Measurements from ENCODE around the gene ZNF213.
"Not testable (repeated sequence)": the region's sequence is repeated elsewhere in the genome, so short reads cannot be mapped to it uniquely, and the experiment has no call there.

The ZNF213 gene

DNA sequence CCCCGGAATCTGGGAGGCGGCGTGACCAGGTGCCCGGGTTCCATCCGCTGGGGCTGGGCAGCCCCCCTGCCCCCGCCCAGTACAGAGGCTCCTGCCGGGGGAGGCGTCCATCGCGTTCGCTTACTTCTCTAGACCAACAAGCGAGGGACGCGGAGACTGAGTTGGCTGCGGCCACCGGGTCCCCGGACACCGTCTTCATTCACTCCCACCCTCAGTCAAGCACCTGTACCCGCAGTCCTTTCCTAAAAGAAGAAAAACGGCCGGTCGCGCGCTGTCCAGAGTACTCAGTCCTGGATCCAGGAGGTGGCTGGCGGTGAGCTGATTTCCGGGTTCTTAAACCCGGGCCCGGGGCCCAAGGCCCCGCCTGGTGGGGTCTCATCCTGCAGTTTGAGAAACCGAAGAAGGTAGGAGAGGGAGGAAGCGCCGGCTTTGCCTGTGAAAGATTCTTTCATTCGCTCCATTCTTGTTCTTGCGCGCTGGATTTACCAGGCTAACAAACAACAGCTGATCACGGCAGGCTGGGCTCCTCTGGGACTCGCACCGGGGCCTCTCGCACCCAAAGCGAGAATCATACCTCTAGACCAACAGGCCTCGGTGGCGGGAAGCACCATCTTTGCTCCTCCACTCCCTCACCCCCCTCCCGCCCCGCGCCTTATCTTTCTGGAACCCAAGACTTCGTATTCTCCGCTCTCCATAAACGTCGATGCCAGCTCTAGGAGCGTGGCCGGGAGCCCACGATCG lies 35.8 kb downstream of the ZNF213 start:
- no peak for DNase-seq (ENCODE audit: low read depth in 2 of 2)

DNA sequence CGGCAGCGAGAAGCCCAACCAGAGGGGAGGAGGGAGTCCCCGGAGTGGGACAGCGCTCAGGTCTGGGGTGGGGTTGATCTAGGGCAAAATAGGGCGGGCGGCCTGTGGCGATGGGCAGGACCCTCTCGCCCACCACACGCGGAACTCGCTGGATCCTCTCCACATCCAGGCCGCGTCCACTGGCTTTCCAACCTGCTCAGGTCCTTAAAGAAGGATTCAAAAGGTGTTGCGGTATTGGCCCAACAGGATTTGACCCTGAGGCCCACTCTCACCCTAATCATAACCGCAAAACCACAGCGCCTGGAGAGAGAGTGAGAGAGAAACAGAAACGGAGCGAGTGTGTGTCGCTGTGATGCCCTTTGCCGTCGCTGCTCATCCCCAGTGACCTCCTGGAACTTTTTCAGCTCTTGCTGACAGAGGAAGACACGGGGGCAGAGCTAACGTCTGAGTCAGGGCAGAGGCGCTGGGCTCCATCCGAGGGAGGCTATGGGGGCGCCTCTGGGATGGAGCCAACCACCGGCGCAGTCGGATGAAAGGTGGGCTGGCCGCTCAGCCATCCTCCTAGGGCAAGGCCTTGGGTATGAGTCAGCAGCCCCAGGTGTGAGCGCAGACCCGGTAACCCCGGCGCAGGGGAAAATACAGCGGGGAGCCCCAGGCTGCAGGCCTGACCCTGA lies 36.5 kb downstream of the ZNF213 start:
- peak in 1 of 2 donors; percentile 46 for DNase-seq (ENCODE audit: low read depth in 2 of 2)

GRCh38 chr16:3171855-3172593 lies 37.2 kb downstream of the ZNF213 start:
- peak in 1 of 2 donors; percentile 45 for DNase-seq (ENCODE audit: low read depth in 2 of 2)

DNA sequence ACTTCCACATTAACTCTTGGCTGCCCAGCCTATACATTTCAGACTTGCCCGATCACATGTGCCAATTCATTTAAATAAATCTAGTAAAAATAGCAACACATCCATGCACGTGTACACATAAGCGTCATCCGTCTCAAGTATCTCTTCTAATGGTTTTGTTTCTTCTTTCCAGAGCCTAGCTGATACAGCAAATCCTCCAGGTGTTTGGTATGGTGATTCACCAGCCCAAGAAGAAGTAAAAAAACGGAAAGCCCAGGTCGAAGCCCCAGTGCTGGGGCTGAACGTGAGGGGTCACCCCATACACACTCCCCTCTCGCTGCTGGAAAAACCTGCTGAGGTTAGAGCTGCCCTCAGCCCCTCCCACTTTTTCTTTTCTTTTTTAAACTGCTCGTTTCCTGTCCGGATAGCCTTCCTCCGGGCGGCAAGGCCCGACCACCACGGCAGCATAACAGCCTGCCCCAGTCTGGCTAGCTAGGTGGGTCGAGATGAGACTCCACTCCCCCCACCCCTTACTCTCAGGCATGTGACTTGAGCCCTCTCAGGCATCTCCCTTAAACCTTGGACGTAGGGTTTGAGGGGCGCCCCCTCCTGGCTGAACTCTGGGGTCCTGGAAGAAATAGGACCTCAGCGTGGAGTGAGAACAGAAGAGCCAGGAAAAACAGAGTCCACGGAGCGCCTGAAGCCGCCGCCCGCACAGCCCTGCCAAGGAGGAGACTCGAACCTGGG lies 39.2 kb downstream of the ZNF213 start:
- DNase-seq (ENCODE audit: low read depth in 2 of 2) = no peak

DNA sequence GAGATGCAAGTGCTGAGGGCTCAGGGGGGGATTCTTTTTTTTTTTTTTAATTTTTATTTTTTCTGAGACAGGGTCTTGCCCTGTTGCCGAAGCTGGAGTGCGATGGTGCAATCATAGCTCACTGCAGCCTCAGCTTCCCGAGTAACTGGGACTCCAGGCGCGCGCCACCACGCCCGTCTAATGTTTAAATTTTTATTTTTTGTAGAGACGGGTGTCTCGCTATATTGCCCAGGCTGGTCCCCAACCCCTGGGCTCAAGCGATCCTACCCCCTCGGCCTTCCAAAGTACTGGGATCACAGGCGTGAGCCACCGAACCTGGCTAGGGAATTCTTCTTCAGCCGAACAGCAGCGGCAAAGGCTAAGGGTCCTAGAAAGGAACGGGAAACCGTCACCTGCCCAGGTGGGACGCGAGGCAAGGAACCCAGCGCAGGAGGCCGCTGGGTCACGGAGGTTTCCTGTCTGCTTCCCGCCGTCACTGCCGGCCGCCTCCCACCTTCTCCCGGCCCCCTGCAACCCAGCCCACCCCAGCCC lies 39.9 kb downstream of the ZNF213 start:
- no peak for DNase-seq (ENCODE audit: low read depth in 2 of 2)

DNA sequence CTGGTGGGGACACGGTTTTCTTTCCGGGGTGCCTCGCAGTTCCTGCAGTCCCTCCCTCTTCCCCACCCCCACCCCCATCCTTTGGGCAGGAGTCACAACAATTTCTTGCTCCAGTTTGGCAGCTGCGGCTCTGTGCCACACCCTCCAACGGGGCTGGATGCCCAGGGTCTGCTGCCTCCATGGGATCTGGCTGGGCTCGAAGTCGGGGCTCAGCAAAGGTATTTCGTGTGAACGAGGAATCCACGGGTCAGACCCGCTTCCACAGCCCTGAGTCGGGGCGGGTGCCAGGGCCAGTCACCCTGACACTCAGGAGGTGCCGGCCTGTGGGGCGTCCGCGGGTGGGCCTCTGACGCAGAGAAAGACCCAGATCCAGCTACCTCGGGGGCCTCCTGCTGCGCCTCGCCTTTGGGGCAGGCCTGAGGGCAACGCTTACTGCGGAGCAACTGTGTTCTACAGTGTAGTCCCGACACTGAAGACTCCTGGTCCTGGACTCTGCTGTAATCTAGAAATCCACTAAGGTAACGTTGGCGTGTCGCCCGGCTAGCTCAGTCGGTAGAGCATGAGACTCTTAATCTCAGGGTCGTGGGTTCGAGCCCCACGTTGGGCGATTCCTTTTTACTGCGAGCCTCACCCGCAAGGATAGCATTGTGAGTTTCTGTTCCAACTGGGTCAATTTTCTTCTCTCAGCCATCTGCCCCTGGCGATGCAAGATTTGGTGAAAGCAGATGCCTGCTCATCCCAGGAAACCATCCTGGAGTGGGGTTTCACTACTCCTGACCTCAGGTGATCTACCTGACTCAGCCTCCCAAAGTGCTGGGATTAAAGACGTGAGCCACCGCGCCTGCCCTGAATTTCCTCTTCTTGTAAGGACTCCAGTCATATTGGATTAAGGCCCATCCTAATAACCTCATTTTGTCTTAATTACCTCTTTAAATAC lies 40.6 kb downstream of the ZNF213 start:
- DNase-seq (ENCODE audit: low read depth in 2 of 2) = peak in 1 of 2 donors; percentile 47

DNA sequence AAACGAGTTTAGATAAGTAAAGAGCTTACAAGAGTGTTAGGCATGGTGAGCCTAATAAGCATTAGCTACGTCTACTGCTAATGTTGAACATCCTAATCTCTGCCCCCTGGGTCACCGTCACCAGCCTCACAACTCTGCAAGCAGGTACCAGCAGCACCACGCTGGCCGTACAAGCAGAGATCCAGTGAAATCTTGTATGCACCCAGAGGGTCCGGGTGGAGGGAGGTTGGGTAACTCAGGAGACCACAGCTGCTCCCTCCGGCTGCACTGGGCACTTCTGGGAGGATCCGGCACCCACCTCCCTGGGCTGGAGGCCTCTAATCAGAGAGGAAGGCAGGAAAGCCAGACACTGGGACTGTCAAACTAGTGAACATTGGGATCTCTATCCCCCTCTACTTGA lies 44.8 kb downstream of the ZNF213 start:
- DNase-seq (ENCODE audit: low read depth in 2 of 2) = no peak

DNA sequence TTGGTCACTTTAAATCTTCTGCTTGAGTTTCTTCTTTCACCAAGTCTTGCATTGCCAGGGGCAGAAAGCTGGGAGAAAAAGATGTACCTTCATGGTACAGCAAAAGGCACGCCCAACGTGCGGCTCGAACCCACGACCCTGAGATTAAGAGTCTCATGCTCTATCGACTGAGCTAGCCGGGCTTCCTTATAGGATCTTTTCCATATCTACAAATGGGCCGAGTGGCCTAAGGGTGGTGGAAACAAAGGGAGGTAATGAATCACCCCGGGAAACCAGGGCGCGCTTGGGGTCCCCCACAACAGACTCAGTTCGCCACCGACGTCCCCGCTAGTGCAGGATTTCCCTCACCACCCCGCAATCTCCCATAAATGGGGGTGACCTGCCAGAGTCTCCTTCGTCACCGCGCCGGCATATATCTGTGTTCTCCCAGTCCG lies 45.6 kb downstream of the ZNF213 start:
- DNase-seq (ENCODE audit: low read depth in 2 of 2) = no peak

DNA sequence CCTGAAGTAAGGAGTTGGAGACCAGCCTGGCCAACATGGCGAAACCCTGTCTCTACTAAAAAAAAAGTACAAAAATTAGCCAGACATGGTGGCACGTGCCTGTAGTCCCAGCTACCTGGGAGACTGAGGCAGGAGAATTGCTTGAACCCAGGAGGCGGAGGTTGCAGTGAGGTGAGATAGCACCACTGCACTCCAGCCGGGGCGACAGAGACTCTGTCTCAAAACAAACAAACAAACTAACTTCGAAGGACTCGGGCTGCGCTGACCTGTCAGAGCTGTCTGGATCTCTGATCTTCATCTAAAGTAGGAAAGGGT lies 47.4 kb downstream of the ZNF213 start:
- DNase-seq (ENCODE audit: low read depth in 2 of 2) = not testable (repeated sequence)

DNA sequence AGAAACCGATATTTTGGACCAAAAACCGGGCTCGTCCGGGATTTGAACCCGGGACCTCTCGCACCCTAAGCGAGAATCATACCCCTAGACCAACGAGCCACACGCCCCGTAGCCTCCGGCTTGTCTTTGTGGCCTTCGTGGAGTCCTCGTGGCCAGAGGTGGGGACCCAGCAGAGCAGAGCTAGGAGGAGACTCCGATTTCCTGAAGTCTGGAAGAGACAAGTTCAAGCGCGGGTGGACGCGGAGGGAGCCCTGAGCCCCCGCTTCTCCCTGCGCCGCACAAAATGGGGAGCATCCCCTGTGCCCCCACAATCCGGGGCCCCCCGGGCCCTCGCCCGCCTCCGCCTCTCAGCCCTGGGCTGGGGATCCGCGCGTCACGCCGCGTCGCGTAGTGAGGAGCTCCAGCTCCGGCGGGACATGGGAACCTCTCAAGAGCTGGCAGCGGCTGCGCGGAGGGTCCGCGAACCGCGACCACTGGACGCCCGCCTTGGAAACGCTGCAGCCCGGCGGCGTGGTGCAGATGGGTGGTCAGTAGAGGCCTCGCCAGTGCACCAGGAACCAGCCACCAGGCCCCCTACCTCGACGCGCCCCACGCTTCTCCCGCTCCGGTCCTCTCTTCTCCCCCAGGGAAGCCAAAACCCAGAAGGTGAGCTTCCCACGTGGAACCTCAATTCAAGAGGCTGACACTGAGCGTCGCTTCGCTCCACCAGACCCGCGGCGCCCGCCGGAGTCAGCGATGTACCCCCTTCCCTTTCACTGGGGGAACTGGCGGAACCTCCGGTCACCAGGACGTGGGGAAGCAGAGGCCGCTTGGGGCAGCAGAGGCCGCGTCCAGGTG lies 48.0 kb downstream of the ZNF213 start:
- DNase-seq (ENCODE audit: low read depth in 2 of 2) = peak in 1 of 2 donors; percentile 47

GRCh38 chr16:3183445-3184139 lies 48.8 kb downstream of the ZNF213 start:
- no peak for DNase-seq (ENCODE audit: low read depth in 2 of 2)

GRCh38 chr16:3186946-3187690 lies 52.3 kb downstream of the ZNF213 start:
- no peak for DNase-seq (ENCODE audit: low read depth in 2 of 2)

DNA sequence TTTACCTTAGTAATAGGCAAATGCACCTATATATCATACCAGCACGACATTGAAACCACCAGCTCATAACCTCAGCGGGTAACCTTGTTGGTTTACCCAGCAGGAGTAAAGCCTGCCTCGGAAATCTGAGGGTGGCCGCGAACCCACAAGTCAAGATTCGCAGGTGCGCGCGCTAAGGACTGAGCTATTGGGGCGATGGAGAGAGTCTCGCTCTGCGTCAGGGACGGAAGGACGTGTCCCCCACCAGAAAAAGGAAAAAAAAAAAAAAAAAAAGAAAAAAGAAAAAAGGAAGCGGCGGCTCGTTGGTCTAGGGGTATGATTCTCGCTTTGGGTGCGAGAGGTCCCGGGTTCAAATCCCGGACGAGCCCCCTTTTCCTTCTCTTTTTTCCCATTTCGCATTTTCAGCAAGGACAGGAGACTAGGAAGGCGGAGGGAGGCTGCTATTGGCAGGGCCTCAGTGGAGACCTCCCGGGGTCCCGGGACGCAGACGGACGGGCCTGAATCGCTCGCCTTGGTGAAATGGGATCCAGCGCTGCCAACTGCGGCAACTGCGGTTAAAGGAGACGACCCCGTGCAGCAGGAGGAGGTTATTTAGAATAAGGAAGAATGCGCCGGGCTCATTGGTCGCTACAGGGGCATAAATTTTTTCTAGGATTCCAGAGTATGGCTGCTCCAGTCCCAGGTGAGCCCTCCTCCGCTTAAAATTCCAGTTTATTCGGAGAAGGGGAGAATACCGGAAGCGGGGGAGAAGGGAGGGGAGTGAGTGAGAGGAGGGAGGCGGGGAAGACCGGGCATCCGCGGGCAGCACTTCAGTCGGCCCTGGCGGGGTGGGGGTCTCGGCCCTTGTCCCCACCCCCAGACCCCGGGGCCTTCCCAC lies 53.2 kb downstream of the ZNF213 start, which contains the start of gene OR1F1:
Gene OR1F1 (plus strand): TSS at position 407 of the 877 bp plus-strand sequence.
- DNase-seq (ENCODE audit: low read depth in 2 of 2) = peak; percentile 64 to 80

GRCh38 chr16:3188675-3188924 lies 53.8 kb downstream of the ZNF213 start:
- no peak for DNase-seq (ENCODE audit: low read depth in 2 of 2)

DNA sequence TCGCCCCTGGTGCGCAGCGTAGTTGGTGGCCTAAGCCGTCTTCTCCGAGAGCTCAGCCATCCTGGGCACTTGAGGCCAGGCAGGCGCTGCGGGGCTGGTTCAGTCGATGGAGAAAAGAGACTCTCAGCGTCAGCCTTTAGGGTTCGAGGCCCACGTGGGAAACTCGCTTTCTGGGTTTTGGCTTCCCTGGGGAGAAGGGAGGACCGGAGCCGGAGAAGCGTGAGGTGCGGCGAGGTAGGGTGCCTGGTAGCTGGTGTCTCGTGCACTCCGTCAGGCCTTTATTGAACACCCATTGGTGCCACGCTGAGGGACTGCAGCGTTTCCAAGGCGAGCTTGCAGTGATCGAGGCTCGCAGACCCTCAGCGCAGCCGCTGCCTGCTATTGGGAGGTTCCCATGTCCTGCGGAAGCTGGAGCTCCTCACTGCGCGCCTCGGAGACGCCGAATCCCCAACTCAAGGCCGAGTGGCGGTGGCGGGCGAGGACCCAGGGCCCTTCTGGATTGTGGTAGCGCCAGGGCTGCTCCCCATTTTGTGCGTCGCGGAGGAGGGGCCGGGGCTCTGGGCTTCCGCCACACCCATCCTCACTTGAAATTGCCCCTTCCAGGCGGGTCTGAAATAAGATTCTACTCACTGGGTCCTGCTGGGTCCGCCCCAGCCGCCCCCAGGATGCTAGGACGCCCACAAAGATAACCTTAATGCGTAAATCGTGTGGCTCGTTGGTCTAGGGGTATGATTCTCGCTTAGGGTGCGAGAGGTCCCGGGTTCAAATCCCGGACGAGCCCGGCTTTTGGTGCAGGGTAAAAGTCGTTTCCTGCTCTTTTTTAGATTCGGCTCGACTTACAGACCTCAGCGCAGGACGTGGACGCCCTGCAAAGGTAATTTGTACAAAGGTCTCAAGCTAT lies 54.3 kb downstream of the ZNF213 start:
- DNase-seq (ENCODE audit: low read depth in 2 of 2) = peak in 1 of 2 donors; percentile 48

DNA sequence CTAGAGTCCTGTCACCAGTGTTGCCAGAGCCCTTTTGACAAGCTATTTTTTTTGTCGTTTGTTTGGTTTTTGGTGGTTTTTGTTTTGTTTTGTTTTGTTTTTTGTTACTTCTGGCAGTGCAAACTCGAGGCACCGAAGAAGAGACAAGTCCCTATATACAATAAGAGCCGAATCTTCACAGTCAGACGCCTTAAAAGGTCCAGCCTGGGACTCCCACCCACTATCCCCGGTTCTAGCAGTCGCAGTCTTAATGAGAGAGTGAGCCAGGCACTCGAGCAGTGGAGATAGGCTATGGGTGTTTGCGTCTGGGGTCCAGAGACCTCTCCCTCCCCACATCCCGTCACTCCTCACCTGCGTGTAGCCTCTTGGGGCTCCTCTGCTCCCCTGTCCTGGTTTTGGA lies 55.0 kb downstream of the ZNF213 start:
- no peak for DNase-seq (ENCODE audit: low read depth in 2 of 2)

GRCh38 chr16:3190949-3191353 lies 56.1 kb downstream of the ZNF213 start:
- DNase-seq (ENCODE audit: low read depth in 2 of 2) = no peak
